RWPE2 (cell line): ENCODE measurements around the gene IRX4.

ENCODE experiments used
- ATAC-seq: fragments of 200-7000 bp; cut with Tn5 transposase; 3 replicates; pipeline ENCODE4 v1.9.1; 2021; ENCODE audit warnings: low read depth
- DNase-seq: peaks from one replicate; pipeline ENCODE4 v3.0.0-alpha.2; 2020; ENCODE audit warnings: low spot score
- H3K27ac ChIP-seq: fragments of 450-650 bp; 2 replicates; pipeline ENCODE4 v1.5.1; 2017; ENCODE audit warnings: mild to moderate bottlenecking; ENCODE audit not compliant: poor library complexity, severe bottlenecking
- H3K27me3 ChIP-seq: fragments of 250-450 bp; sonication (Bioruptor Pico); 2 replicates; pipeline ENCODE4 v1.5.1; 2021; ENCODE audit warnings: mild to moderate bottlenecking, moderate library complexity; ENCODE audit not compliant: insufficient read depth, poor library complexity, severe bottlenecking
- H3K36me3 ChIP-seq: fragments of 250-450 bp; sonication (Bioruptor Pico); 2 replicates; pipeline ENCODE4 v1.5.1; 2020; ENCODE audit warnings: low read depth, mild to moderate bottlenecking, moderate library complexity
- H3K4me1 ChIP-seq: fragments of 250-450 bp; sonication (Bioruptor Pico); 2 replicates; pipeline ENCODE4 v1.5.1; 2021; ENCODE audit warnings: mild to moderate bottlenecking, moderate library complexity; ENCODE audit not compliant: insufficient read depth, poor library complexity, severe bottlenecking
- H3K4me3 ChIP-seq: fragments of 250-450 bp; sonication (Bioruptor Pico); 2 replicates; pipeline ENCODE4 v1.5.1; 2021; ENCODE audit warnings: mild to moderate bottlenecking, moderate library complexity; ENCODE audit not compliant: severe bottlenecking
- H3K9me3 ChIP-seq: fragments of 250-450 bp; sonication (Bioruptor Pico); 2 replicates; pipeline ENCODE4 v1.5.1; 2021; ENCODE audit warnings: mild to moderate bottlenecking, moderate library complexity; ENCODE audit not compliant: severe bottlenecking
- CTCF ChIP-seq: fragments of 450-650 bp; IDR thresholded peaks from one replicate; pipeline ENCODE4 v1.5.1; 2017; ENCODE audit warnings: mild to moderate bottlenecking, moderate library complexity; ENCODE audit not compliant: poor library complexity, severe bottlenecking

IRX4 gene

GRCh38 chr5:1840071-1840547 is 42.6 kb downstream of the IRX4 start:
- DNase-seq (peak; percentile 60), ATAC-seq (no peak)
- no peak overlapping the region for H3K4me3 ChIP-seq
- no peaks in the 10 kb centered on the region for H3K36me3 ChIP-seq
- no peaks in the 10 kb centered on the region for H3K4me1 ChIP-seq
- no peak overlapping the region for H3K27ac ChIP-seq
- H3K9me3 ChIP-seq, result no peaks in the 10 kb centered on the region
- H3K27me3 ChIP-seq, result peaks cover 7% of the 10 kb centered on the region
- TF ChIP-seq CTCF, result no peak

GRCh38 chr5:1838013-1838412 is 44.7 kb downstream of the IRX4 start:
- Histone ChIP-seq H3K4me1 (no peaks in the 10 kb centered on the region), H3K27me3 (peaks cover 7% of the 10 kb centered on the region), H3K36me3 (no peaks in the 10 kb centered on the region), H3K27ac (no peak overlapping the region), H3K9me3 (no peaks in the 10 kb centered on the region), H3K4me3 (no peak overlapping the region)
- DNase-seq, result peak; percentile 53
- no peak for ATAC-seq
- no peak for TF ChIP-seq CTCF

DNA sequence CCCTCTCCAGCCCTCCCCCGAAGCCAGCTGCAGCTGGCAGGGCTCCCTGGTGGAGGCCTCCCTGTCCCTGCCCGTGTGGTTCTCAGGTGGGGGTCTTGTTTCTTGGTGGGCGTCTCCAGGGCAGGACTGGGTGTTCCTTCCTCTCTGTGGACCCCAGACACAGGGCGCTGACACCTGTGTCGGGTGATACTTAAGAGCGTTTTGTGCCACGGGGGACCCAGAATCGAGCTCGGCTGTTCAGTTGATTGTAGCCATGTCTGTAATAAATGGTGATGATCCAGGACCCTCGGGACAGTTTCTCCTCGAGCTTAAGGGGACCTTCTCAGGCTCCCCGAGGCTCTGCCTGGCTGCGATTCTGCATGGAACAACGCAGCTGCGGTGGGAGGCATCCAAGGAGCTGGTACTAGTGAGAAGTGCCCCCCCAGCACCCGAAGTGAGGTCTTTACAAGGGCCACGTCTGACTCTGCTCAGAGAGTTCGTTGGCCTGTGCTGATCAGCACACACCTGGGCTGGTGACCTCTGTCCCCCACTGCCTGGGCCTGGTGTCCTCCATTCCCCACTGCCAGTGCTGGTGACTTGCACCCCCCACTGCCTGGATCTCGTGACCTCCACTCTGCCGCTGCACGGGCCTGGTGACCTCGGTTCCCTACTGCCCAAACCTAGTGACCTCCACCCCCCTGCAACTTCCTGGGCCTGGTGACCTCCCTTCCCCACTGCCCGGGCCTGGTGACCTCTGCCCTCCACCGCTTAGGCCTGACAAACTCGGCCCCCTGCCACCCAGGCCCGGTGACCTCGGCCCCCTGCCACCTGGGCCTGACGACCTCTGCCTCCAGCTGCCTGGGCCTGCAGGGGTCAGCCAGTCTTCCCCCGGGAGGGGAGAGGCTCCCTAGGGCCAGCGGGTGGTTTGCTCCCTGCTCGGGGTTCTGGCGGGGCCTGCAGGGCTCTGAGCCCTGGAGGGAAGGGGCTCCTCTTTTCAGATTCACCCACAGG is 45.5 kb downstream of the IRX4 start:
- ATAC-seq (no peak), DNase-seq (peak; percentile 61)
- Histone ChIP-seq H3K36me3 (no peaks in the 10 kb centered on the region), H3K9me3 (no peaks in the 10 kb centered on the region), H3K4me3 (no peak overlapping the region), H3K27ac (no peak overlapping the region), H3K27me3 (peaks cover 4% of the 10 kb centered on the region), H3K4me1 (no peaks in the 10 kb centered on the region)
- TF ChIP-seq CTCF, result no peak

- Histone ChIP-seq H3K27me3 (no peaks in the 10 kb centered on the region), H3K36me3 (no peaks in the 10 kb centered on the region), H3K27ac (no peak overlapping the region), H3K4me1 (no peaks in the 10 kb centered on the region), H3K9me3 (no peaks in the 10 kb centered on the region), H3K4me3 (no peak overlapping the region)
- peak; percentile 58 for DNase-seq
- no peak for ATAC-seq
- no peak for TF ChIP-seq CTCF
Measured at GRCh38 chr5:1836176-1836890, 46.4 kb downstream of the IRX4 start.
